Measurements from ENCODE around the gene TENM4.

DNA sequence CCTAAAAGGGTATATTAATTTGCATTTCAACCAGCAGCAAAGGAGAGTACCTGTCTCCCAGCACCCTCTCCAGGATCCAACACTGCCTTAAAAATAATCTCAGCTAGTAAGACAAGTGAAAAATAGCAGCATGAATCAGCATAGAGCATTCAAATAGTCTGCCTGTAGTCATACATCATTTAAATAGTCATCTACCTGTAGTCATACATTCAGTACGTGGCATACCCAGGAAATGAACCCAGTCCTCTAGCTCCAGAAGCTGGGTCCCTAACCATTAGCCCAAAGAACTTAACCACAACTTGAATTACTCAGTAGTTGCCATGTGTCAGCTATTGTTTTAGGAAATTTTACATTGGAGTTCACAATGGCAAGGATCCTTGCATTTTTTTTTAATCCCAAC is 9.3 kb downstream of the TENM4 start:
- TF ChIP-seq EZH2 (IDR thresholded peaks at IDR 0.05) (no peak), EZH2phosphoT487 (IDR thresholded peaks at IDR 0.05) (no peak)
- TF ChIP-seq, protein P1, sequence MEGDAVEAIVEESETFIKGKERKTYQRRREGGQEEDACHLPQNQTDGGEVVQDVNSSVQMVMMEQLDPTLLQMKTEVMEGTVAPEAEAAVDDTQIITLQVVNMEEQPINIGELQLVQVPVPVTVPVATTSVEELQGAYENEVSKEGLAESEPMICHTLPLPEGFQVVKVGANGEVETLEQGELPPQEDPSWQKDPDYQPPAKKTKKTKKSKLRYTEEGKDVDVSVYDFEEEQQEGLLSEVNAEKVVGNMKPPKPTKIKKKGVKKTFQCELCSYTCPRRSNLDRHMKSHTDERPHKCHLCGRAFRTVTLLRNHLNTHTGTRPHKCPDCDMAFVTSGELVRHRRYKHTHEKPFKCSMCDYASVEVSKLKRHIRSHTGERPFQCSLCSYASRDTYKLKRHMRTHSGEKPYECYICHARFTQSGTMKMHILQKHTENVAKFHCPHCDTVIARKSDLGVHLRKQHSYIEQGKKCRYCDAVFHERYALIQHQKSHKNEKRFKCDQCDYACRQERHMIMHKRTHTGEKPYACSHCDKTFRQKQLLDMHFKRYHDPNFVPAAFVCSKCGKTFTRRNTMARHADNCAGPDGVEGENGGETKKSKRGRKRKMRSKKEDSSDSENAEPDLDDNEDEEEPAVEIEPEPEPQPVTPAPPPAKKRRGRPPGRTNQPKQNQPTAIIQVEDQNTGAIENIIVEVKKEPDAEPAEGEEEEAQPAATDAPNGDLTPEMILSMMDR (IDR thresholded peaks at IDR 0.05) = no peak

Measured in neural progenitor cell (in vitro differentiated cells).